ELF-1 (cell line): Measurements from ENCODE around the gene ZNF605.
"Not testable (repeated sequence)": the region's sequence is repeated elsewhere in the genome, so short reads cannot be mapped to it uniquely, and the experiment has no call there.

ENCODE experiments used
- DNase-seq: peaks from one replicate; pipeline ENCODE4 v3.0.0-alpha.2; 2016; ENCODE audit warnings: low read depth, low spot score

ZNF605 gene

DNA sequence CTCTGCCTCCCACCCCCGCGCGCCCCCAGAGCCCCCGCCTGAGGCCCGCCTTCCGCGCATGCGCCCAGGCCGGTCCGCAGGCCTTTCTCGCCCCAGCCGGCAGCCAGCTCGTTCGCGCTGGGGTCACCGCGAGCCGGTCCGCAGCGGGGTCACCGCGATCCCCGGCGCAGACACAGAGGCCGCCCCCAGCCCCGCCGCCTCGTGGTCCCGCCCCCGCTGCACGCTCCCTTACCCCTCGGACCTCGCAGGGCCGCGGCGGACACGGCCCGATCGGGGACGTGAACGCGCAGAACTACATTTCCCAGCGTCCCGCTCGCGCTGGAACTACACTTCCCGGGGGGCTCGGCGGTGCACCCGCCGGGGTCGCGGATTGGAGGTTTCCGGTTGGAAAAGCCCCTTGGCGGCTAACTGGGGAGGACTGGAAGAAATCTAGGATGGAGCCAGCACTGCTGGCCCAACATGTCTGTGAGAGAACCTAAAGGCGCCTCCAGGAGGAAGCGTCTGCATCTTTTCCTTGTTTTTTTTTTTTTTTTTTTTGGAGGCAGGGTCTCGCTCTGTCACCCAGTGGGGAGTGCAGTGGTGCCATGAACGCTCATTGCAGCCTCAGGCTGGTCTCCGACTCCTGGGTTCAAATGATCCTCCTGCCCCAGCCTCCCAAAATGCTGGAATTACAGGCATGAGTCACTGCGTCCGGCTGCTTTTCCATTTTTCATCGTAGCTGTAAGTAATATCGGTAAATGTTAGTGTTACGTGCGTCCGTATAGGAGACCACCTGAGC, at the start of gene ZNF605:
Gene ZNF605, minus strand, starts transcription at position 296 of the 778 bp plus-strand sequence. CDS start 10,671 bp downstream, outside the sequence.
- DNase-seq = peak; percentile 93

DNA sequence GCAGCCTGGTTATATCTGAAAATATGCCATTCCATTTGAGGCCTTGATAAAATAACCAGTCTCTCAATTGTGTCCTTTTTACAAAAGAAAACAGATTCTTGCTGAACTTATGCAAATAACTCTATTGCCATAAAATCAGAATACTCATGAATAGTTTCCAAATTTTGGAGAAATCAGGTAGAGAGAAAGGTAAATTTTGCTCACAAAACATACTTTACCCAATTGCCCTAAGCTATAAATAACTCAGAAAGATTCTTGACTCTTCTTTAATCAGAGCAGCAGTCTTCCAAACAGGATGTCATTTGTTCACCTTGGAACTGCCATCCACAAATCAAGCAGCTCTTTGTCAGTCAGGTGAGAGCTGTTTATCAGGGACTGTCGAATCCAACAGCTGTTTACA, 42.6 kb upstream of the ZNF605 start:
- DNase-seq = no peak

DNA sequence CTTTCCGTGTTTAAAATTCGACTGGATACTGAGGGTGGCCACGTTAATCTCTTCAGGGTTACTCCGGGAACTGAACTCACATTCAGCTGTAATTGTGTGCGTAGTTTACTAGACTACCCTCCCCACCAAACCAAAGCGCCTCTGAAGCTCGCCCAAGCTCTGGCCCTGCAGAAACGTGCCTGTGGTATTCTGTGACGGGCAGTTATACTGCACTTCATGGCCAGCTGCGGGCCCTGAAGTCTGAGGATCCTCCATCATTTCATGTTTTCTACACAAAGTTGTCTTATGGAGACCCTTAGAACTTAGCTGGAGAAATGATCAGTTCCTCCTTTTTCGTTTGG, 30.7 kb upstream of the ZNF605 start:
- DNase-seq = peak; percentile 5

DNA sequence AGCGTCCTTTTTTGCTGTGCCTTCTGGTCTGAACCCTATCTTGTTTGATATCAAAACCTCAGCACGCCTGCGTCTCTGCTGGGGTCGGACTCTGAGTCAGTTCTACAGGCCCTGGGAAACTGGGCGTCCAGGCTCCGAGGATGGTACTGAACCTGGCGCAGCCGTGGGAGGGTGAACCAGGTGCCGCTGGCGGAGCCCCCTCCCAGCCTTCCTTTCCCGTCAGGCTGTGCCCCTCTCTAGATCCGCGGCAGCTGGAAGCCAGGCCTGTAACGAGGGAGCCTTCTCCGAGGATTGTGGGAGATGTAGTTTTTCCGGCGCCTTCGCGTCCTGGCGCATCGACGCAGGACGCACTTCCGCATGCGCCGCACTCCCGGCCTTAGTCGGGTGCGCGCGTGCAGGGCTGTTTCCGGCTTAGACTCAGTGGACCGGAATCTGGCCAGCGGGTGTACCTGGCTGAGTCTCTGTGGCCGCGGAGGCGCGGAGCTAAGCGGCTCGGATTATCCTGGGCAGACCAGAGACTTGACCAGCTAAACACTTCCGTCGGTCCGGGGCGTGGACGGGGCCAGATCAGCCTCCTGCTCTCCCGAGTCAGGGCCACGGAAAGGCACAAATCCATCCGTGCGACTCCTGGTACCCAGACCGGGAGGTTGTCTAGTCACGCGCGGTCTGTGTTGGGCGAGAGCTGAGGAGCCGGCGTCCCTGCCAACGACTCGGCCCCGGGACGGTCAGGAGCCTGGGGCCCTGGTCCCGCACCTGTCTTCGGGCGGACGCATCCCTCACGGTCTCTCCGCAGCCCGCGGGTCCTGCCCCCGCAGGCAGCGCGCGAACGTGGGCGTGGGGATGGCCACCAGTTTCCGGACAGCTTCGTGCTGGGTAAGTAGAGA, 30.1 kb upstream of the ZNF605 start, which contains the start of gene ZNF26:
Gene ZNF26, plus strand, starts transcription at position 367 of the 884 bp plus-strand sequence. Its CDS starts 474 bp downstream, at position 841.
- peak; percentile 97 for DNase-seq

DNA sequence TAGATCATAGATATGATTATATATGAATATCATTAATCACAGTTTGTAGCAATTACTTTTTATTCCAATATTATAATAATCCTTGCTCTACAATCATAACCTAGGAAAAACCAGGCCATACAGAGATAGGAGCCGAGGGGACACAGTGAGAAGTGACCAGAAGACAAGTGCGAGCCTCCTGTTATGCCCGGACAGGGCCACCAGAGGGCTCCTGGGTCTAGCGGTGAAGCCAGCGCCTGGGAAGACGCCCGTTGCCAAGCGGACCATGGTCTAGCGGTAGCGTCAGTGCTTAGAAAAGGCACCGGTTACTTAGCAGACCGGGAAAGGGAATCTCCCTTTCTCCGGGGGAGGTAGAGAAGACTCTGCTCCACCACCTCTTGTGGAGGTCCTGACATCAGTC, 20.8 kb upstream of the ZNF605 start:
- DNase-seq = peak; percentile 73

DNA sequence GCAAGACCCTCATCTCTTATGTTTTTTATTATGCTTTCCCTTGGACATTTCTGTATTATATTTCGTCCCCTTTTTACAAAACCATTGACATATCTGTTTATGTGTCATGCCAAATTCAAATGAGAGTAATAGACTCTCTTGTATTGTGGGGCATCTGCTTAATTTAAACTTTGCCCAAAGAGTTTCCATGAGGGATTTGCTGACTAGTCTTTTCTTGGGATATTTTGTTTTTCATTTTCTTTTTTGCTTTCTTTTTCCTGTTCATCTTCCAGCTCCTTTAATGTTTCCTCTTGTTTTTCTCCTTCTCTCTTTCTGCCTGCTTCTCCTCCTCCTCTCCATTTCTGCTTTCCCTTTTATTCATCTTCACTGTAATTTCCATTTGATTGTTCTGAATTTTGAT, 16.3 kb upstream of the ZNF605 start:
- DNase-seq = no peak

DNA sequence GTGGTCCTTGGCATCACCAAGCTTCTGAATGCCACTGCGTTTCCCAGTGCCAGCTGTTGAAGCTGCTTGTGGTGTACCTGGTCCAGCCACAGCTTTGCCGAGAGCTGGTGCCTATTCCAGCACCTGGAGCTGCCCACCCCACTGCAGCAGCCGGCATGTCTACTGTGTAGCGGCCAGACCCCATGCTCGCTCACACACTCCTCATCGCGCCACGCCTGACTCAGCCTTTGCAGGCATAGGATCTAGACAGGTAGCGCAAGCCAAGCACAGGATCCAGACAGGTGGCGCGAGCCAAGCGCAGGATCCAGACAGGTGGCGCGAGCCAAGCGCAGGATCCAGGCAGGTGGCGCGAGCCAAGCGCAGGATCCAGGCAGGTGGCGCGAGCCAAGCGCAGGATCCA, 11.6 kb upstream of the ZNF605 start:
- DNase-seq = no peak

DNA sequence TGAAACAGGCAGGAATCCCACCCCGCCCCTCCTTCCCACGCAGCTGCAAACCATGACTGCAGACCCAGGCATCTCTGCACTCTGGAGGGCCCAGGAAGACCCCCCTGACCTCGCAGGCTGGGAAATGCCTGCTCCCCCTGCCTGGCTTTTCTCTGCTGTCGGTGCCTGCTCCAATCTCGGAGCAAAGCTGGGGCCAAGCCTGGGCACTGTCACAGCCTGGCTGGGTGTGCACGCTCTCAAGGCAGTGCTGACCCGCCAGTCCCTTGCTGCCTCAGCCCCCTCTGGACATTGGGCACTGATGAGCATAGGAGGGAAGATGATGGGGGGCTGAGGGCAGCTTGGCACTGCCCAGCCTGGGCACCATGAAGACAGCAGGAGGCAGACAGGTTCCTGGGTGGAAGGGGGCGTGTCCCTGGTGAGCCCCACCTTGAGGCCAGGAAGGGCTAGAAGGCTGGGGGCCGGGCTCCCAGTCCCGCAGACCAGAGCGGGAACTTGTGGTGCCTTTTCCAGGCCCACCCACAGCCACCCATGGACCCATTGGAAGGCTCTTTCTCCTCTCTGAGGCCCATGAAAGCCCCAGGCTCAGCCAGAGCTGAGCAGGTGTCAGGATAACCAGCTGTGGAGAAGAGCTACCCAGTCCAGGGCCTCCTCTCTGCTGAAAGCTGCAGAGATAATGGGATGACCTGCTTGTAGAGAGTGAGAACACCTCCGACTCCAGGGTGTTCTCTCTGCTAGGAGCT, 10.7 kb upstream of the ZNF605 start:
- no peak for DNase-seq

DNA sequence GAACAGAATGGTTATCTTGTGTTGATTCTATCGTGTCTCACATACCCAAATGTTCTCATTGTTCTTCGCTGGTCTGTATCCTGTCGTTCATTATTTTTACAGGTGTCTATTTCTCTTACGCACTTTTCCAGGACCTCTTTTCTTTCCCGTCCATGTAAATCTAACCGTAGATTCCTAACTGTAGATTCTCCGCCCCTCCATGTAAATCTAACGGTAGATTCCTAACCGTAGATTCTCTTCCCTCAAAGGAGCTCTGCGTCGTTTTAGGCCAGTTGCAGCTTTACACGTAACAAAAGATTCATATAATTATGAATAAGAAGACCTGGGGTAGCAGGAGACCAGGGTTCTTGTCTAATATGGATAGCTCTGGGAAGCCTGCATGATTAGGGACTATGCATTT, 9.7 kb upstream of the ZNF605 start:
- no peak for DNase-seq

DNA sequence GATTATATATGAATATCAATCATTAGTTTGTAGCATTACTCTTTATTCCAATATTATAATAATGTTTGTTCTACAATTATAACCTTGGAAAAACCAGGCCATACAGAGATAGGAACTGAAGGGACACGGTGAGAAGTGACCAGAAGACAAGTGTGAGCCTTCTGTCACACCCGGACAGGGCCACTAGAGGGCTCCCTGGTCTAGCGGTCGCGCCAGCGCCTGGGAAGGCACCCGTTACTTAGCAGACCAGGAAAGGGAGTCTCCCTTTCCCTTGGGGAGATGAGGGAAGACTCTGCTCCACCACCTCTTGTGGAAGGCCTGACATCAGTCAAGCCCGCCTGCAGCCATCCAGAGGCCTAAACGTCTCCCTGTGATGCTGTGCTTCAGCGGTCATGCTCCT, 7.8 kb upstream of the ZNF605 start:
- DNase-seq = peak; percentile 49

DNA sequence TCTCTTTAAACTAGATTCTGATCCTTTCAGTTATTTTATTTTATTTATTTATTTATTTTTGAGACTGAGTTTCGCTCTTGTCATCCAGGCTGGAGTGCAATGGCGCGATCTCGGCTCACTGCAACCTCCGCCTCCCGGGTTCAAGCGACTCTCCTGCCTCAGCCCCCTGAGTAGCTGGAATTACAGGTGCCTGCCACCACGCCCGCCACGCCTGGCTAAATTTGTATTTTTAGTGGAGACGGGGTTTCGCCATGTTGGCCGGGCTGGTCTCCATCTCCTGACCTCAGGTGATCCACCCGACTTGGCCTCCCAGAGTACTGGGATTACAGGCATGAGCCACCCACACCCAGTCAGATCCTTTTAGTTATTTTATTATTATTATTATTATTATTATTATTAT, 5.7 kb upstream of the ZNF605 start:
- not testable (repeated sequence) for DNase-seq

DNA sequence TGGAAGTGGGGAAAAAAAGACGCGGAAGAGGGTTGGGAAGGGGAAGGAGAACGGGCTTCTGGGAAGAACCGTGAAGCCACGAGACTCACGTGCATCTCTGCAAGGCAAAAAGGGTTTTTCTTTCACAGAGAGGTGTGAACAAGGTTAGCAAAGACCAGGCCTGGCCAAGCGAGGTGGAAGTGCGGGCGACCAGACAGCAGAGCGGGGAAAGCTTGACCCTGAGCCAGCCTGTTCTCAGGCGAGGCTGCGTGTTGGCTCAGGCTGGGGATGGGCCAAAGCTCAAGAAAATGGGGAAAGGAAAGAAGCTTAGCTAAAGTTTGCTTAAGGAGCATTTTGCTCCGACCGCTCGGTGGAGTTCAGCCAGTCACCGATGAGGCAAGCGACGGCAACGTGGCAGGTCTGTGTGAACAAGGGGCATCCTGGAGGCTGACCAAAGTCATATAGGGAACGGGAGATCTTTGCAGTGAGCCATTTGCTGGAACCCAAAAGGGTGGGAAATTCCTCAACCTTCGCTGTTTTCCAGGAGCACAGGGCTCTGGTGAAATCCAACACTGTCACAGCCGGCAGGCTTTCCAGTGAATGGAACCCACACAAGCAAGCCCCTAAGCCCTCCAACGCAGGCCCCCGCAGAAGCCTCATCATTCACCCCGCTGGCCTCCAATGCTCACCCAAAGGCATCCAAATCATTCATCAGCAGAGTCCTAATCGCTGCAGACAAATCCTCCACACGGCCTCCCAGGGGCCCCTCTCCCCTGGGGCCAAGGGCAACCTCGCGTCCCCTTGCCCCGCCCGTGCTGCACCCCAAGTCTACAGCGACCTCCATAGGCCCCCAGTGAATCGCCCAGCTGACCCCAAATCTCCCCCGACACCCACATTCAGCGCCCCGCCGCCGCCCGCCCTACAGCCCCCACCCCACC, 754 bp downstream of the ZNF605 start:
- peak; percentile 71 for DNase-seq

DNA sequence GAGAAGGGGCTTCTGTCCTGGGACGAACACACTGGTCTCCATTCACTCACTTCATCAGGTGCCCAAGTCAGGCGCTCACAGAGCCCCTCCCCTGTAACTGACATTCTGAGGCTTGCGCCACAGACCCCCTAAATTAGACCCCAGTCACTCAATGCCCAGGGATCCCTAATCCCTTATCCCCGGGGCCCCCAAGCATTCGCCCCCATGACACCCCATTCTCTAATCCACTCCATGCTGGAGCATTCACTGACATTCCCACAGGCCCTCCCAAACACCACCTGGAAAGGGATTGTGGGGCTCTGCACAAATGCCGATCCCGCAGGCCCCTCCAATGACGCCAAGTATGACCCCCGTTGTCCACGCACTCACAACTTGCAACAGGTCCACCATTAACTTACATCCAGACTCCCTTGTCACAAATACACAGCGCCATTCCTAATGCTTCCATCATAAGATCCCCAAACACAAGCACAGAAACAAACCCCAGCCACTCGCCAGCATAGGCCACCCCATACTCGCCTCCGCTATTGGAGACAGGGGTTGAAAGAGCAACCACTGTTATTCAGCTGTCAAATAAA, 1.5 kb downstream of the ZNF605 start:
- no peak for DNase-seq

DNA sequence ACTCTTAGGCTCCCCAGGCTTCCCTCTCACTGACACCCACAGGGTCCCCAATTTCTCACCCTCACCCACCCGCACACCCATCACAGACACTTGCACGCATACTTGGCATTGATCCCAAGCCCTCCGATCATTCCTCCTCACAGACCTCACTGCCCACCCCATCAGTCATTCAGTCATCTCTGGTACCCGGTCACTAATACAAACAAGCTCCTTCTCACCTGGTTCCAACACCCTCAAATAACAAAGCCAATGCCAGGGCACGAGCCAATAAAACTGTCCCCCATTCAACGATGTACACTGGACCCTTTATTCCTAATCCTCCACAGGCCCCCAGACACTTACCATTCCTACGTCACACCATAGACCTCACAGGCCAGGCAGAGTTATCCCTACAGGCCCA, 2.3 kb downstream of the ZNF605 start:
- no peak for DNase-seq

DNA sequence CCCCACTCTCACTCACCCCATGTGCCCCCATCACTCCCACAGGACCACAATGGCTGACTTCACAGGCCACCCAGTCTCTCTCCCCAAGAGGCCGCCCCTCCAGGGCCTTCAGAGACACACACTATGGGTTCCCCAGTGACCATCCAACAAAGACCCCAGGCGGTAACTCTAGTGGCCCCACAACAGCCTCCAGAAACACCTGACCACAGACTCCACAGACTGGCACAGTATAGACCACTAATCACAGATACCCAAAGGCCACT, 3.0 kb downstream of the ZNF605 start:
- no peak for DNase-seq

DNA sequence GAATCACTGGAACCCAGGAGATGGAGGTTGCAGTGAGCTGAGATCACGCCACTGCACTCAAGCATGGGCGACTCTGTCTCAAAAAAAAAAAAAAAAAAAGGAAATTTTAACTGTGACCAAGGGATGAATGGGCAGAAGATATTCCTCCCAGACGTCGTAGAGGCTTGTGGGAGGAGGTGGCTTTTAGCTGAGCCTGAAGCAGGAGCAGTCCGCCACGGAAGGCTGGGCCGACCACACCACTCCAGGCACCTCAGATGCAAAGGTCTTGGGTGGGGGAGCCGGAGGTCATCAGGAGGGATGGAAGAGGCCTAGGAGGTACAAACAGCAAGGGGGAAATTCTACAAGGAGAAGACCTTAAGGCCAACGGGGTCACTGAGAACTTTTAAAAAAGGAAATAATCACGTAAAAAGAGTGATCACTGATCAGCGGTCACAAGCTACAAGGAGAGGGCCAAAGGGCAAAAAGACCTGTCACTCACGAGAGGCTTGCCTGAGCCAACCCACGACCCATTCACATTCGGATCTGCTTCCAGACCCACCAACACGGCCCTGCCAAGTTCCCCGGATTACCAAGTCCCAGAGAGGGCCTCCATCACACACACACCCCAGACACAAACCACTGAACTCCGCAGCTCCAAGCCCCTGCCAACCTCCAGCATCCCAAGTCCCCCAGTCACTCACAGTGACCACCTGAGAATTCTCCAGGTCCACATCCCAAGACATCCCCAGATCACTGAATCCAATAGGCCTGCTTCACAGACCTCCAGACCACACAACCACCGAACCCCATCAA, 3.5 kb downstream of the ZNF605 start:
- no peak for DNase-seq

DNA sequence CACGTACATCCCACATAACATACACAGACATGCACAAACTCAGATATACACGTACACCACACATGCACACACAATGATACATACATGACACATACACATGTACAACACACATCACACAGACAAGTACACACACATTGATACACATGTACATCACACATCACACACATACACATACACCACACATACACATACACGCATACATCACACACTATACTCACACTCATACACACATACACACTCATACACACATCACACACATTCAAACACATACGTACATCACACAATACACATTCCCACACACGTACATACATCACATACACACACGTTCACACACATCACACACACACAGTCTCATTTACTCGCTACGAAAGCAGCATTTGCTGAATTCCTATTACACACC, 4.5 kb downstream of the ZNF605 start:
- no peak for DNase-seq

DNA sequence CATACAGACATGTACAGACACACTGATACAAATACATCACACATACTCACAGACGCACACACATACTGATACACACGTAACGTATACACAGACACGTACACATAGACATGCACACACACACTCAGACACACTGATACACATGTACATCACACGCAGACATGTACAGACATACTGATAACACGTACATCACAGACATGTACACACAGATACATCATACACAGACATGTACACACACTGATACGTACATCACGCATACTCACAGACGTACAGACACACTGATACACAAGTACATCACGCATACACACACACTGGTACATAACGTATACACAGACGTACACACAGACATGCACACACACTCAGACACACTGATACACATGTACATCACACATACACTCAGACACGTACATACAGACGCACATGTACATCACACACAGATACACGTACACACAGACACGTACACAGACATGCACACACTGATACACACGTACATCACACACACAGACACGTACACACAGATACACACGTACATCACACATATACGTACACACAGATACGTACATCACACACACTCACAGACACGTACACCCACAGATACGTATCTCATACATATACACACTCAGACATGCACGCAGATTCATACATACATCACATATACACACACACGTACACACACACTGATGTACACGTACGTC, 5.1 kb downstream of the ZNF605 start:
- no peak for DNase-seq
